AG09319 (cell line): ENCODE data around the gene SNW1.

Source experiments
- DNase-seq: peaks from one replicate; pipeline ENCODE4 v3.0.0-alpha.2; 2010; ENCODE audit warnings: low read depth; ENCODE audit errors: extremely low read depth
- CTCF ChIP-seq: IDR thresholded peaks from 2 replicates; pipeline ENCODE4 v1.5.1; 2011; ENCODE audit warnings: low read depth, mild to moderate bottlenecking, inconsistent platforms, low read length, moderate library complexity

The SNW1 gene

GRCh38 chr14:77674931-77675330 is 86.0 kb downstream of the SNW1 start:
- TF ChIP-seq CTCF, result no peak

GRCh38 chr14:77673193-77673592 is 87.8 kb downstream of the SNW1 start:
- DNase-seq, result no peak
- TF ChIP-seq CTCF, result no peak

More at GRCh38 chr14:77674931-77675330, 86.0 kb downstream of the SNW1 start:
- DNase-seq, result no peak
